KMS-11 (cell line): ENCODE results near the gene UNC5B.

Source experiments
- H2AFZ ChIP-seq: fragments of 200-600 bp; sonication (generic); 2 replicates; pipeline ENCODE4 v1.6.1; 2016; ENCODE audit warnings: antibody characterized with exemption, mixed run types, low read depth
- H3K27ac ChIP-seq: fragments of 200-600 bp; sonication (generic); 2 replicates; pipeline ENCODE4 v1.6.1; 2016; ENCODE audit warnings: mild to moderate bottlenecking, mixed run types
- H3K27me3 ChIP-seq: fragments of 200-600 bp; sonication (generic); 2 replicates; pipeline ENCODE4 v1.6.1; 2017; ENCODE audit warnings: mild to moderate bottlenecking, low read depth, mixed run types, moderate library complexity; ENCODE audit not compliant: insufficient read depth
- H3K36me3 ChIP-seq: fragments of 200-600 bp; sonication (generic); 2 replicates; pipeline ENCODE4 v1.6.1; 2017; ENCODE audit warnings: mild to moderate bottlenecking, mixed run types; ENCODE audit not compliant: insufficient read depth
- H3K4me1 ChIP-seq: fragments of 200-600 bp; sonication (generic); 2 replicates; pipeline ENCODE4 v1.6.1; 2016; ENCODE audit warnings: mild to moderate bottlenecking, low read depth, mixed run types; ENCODE audit not compliant: poor library complexity, severe bottlenecking
- H3K4me2 ChIP-seq: fragments of 200-600 bp; sonication (generic); 2 replicates; pipeline ENCODE4 v1.7.0; 2016; ENCODE audit warnings: mild to moderate bottlenecking, mixed run types
- H3K4me3 ChIP-seq: fragments of 200-600 bp; sonication (generic); IDR thresholded peaks from 2 replicates; pipeline ENCODE4 v1.6.1; 2017; ENCODE audit warnings: low read depth, low read length, mixed read lengths; ENCODE audit not compliant: insufficient read depth
- H3K79me2 ChIP-seq: fragments of 200-600 bp; sonication (generic); 2 replicates; pipeline ENCODE4 v1.6.1; 2016; ENCODE audit warnings: low read depth, mixed run types; ENCODE audit not compliant: insufficient read depth
- H3K9ac ChIP-seq: fragments of 200-600 bp; sonication (generic); 2 replicates; pipeline ENCODE4 v1.6.1; 2016; ENCODE audit warnings: mild to moderate bottlenecking, mixed run types
- H4K20me1 ChIP-seq: fragments of 200-600 bp; sonication (generic); 2 replicates; pipeline ENCODE4 v1.6.1; 2016; ENCODE audit warnings: mild to moderate bottlenecking, mixed run types; ENCODE audit not compliant: insufficient read depth
- CTCF ChIP-seq: fragments of 200-600 bp; sonication (generic); conservative IDR thresholded peaks from 2 replicates; pipeline ENCODE4 v1.6.1; 2017; ENCODE audit warnings: low read depth, mild to moderate bottlenecking, antibody characterized with exemption, low read length, moderate library complexity, mixed read lengths

The UNC5B gene

GRCh38 chr10:71299071-71299785, 86.9 kb downstream of the UNC5B start:
- H3K27ac ChIP-seq, result no peak overlapping the region
- H3K36me3 ChIP-seq, result no peaks in the 10 kb centered on the region
- no peak for TF ChIP-seq CTCF
- no peak overlapping the region for H3K4me3 ChIP-seq
- peaks cover 48% of the 10 kb centered on the region; the same call in 1 of the 2 replicates for H3K27me3 ChIP-seq
- no peaks in the 10 kb centered on the region for H3K4me1 ChIP-seq
- no peak overlapping the region for H2AFZ ChIP-seq
- no peaks in the 10 kb centered on the region for H3K79me2 ChIP-seq
- H3K9ac ChIP-seq, result no peak overlapping the region
- no peaks in the 10 kb centered on the region for H4K20me1 ChIP-seq
- no peak overlapping the region for H3K4me2 ChIP-seq

GRCh38 chr10:71300555-71301370, 88.4 kb downstream of the UNC5B start:
- Histone ChIP-seq H3K4me2 (no peak overlapping the region), H4K20me1 (no peaks in the 10 kb centered on the region), H3K27ac (no peak overlapping the region), H3K9ac (no peak overlapping the region), H3K27me3 (peaks cover 47% of the 10 kb centered on the region; the same call in 1 of the 2 replicates), H3K36me3 (no peaks in the 10 kb centered on the region), H3K4me3 (no peak overlapping the region), H3K4me1 (no peaks in the 10 kb centered on the region), H3K79me2 (no peaks in the 10 kb centered on the region), H2AFZ (no peak overlapping the region)
- TF ChIP-seq CTCF, result no peak

GRCh38 chr10:71301371-71301916, 89.1 kb downstream of the UNC5B start:
- Histone ChIP-seq H2AFZ (no peak overlapping the region), H3K27me3 (peaks cover 43% of the 10 kb centered on the region; the same call in 1 of the 2 replicates), H3K4me3 (no peak overlapping the region), H3K9ac (no peak overlapping the region), H3K4me1 (no peaks in the 10 kb centered on the region), H3K36me3 (no peaks in the 10 kb centered on the region), H3K27ac (no peak overlapping the region), H4K20me1 (no peaks in the 10 kb centered on the region), H3K4me2 (no peak overlapping the region), H3K79me2 (no peaks in the 10 kb centered on the region)
- no peak for TF ChIP-seq CTCF

- H3K27ac ChIP-seq, result no peak overlapping the region
- no peaks in the 10 kb centered on the region for H3K36me3 ChIP-seq
- H3K4me3 ChIP-seq, result no peak overlapping the region
- H4K20me1 ChIP-seq, result no peaks in the 10 kb centered on the region
- H3K79me2 ChIP-seq, result no peaks in the 10 kb centered on the region
- H2AFZ ChIP-seq, result no peak overlapping the region
- no peak overlapping the region for H3K4me2 ChIP-seq
- no peak for TF ChIP-seq CTCF
- H3K9ac ChIP-seq, result no peak overlapping the region
- H3K4me1 ChIP-seq, result no peaks in the 10 kb centered on the region
- H3K27me3 ChIP-seq, result peaks cover 41% of the 10 kb centered on the region; the same call in 1 of the 2 replicates
These were observed 90.1 kb downstream of the UNC5B start for GRCh38 chr10:71302451-71302850.
